GM12878 (cell line): ENCODE measurements around the gene SLC35G1. TPM values are rescaled to one million over a fixed set of nuclear protein-coding genes. Genes with fewer than 3 reads are reported as not detected.

Experiments
- ATAC-seq: fragments of 200-7000 bp; cut with Tn5 transposase; 3 replicates; pipeline ENCODE4 v1.9.1; 2020; ENCODE audit warnings: mild to moderate bottlenecking, moderate library complexity
- BruUV-seq: library from RNA; stranded (reverse); fragments of 400-500 nt; replicated peaks from 2 replicates; lab custom pipeline; 2021; lab: Mats Ljungman, UMichigan
- CTCF ChIA-PET: fragments of 300-600 bp; sonication (Branson Sonifier 250); formaldehyde crosslinking; extraction: SDS; loops from one replicate; lab custom pipeline; 2021; ENCODE audit warnings: inconsistent platforms; lab: Yijun Ruan, JAX
- POLR2A ChIA-PET: fragments of 350-600 bp; formaldehyde crosslinking; extraction: SDS; loops from one replicate; lab custom pipeline; 2021; ENCODE audit warnings: inconsistent platforms; lab: Charles Lee
- RAD21 ChIA-PET: fragments of 300-600 bp; sonication (Branson Sonifier 250); formaldehyde crosslinking; loops from one replicate; lab custom pipeline; 2023; ENCODE audit warnings: antibody characterized with exemption; ENCODE audit not compliant: unreplicated experiment; lab: Charles Lee
- SMC1A ChIA-PET: fragments of 300-600 bp; sonication (Branson Sonifier 250); formaldehyde crosslinking; loops from one replicate; lab custom pipeline; 2023; ENCODE audit not compliant: unreplicated experiment, uncharacterized antibody; lab: Charles Lee
- DNase-seq: peaks from one replicate; pipeline ENCODE4 v3.0.0-alpha.2; 2011; ENCODE audit warnings: low read depth, low spot score
- FAIRE-seq: peaks from 3 replicates; lab custom pipeline; 2011; peaks lifted over from hg19 to GRCh38; lab: Jason Lieb, UNC
- H2AFZ ChIP-seq: 2 replicates; pipeline ENCODE4 v1.6.0; 2011; ENCODE audit warnings: low read depth, low read length, control low read depth; ENCODE audit not compliant: control insufficient read depth
- H3K27ac ChIP-seq: 2 replicates; pipeline ENCODE4 v1.5.1; 2011; ENCODE audit warnings: control low read depth; ENCODE audit not compliant: control insufficient read depth, insufficient read depth
- H3K27me3 ChIP-seq, 2 experiments: replicated peaks in 1 of 2; 2 replicates each; pipeline versions ENCODE4 v1.6.0 to v1.6.1; 2011; ENCODE audit warnings: low read length in 1 of 2; ENCODE audit not compliant: control insufficient read depth in 2 of 2, insufficient read depth in 2 of 2
- H3K36me3 ChIP-seq, 2 experiments: 2 replicates each; pipeline ENCODE4 v1.5.1; 2011; ENCODE audit warnings: low read length in 1 of 2; ENCODE audit not compliant: control insufficient read depth in 2 of 2, insufficient read depth in 2 of 2
- H3K4me1 ChIP-seq: 2 replicates; pipeline ENCODE4 v1.6.1; 2011; ENCODE audit warnings: mild to moderate bottlenecking, low read length, moderate library complexity, mixed read lengths; ENCODE audit not compliant: control insufficient read depth, insufficient read depth
- H3K4me2 ChIP-seq: 2 replicates; pipeline ENCODE4 v1.6.0; 2011; ENCODE audit warnings: control low read depth; ENCODE audit not compliant: control insufficient read depth, insufficient read depth
- H3K4me3 ChIP-seq: fragments of 200-600 bp; sonication (generic); 2 replicates; pipeline ENCODE4 v1.5.1; 2016
- H3K79me2 ChIP-seq: 2 replicates; pipeline ENCODE4 v1.6.0; 2011; ENCODE audit warnings: low read length; ENCODE audit not compliant: control insufficient read depth, insufficient read depth
- H3K9ac ChIP-seq: 2 replicates; pipeline ENCODE4 v1.8.0; 2011; ENCODE audit warnings: low read length, control low read depth, mixed read lengths; ENCODE audit not compliant: control insufficient read depth, insufficient read depth
- H3K9me3 ChIP-seq: replicated peaks from 3 replicates; pipeline ENCODE4 v1.5.1; 2011; ENCODE audit warnings: mild to moderate bottlenecking, low read length; ENCODE audit not compliant: control insufficient read depth, insufficient read depth
- H4K20me1 ChIP-seq: 2 replicates; pipeline ENCODE4 v1.6.0; 2011; ENCODE audit not compliant: control insufficient read depth, insufficient read depth
- SIX5 ChIP-seq: IDR thresholded peaks from 2 replicates; pipeline ENCODE4 v1.6.1; 2011; ENCODE audit warnings: mild to moderate bottlenecking, low read depth, low read length, moderate library complexity; ENCODE audit not compliant: severe bottlenecking
- ZBTB33 ChIP-seq: fragments of 450-650 bp; IDR thresholded peaks from 2 replicates; pipeline ENCODE4 v1.6.1; 2017; ENCODE audit warnings: mild to moderate bottlenecking
- ZNF592 ChIP-seq: fragments of 450-650 bp; IDR thresholded peaks from 2 replicates; pipeline ENCODE4 v1.6.1; 2017; ENCODE audit warnings: mild to moderate bottlenecking, moderate library complexity
- WGBS: methylation state at CpG from one replicate; pipeline ENCODE4 v1.1.6; 2016; ENCODE audit warnings: low lambda C conversion rate; ENCODE audit not compliant: insufficient replicate concordance, insufficient coverage; ENCODE audit errors: missing lambda C conversion rate; 5-methylcytosine and 5-hydroxymethylcytosine counted together
- in situ Hi-C: fragments of 300-500 bp; cut with MboI; formaldehyde crosslinking; loops from 9 replicates; pipeline ENCODE4 v1.14.3; 2018; ENCODE audit warnings: mixed read lengths
- intact Hi-C: fragments of 100-400 bp; cut with micrococcal nuclease; formaldehyde crosslinking; loops from one replicate; pipeline ENCODE4 v1.14.2; 2022; ENCODE audit not compliant: unreplicated experiment
- polyA plus RNA-seq, 11 experiments: library from polyadenylated mRNA; depleted of rRNA in 4 of 11; unstranded in 6 of 11; stranded (reverse) in 5 of 11; fragments of >200 nt; fragmentation: Nextera tagmentation in 4 of 11; fragmentation: Illumina TruSeq in 1 of 11; extraction: Ambion mirVana in 4 of 11; extraction: Trizol in 1 of 11; gene quantifications; 1 replicate in 1 of 11; 2 replicates in 10 of 11; pipeline versions ENCODE4 v1.2.1 to v1.2.3, GENCODE V29; 2011 to 2016; ENCODE audit warnings: inconsistent platforms in 2 of 11, missing spikeins in 2 of 11, low read depth in 1 of 11
- total RNA-seq, 4 experiments: library from RNA; depleted of rRNA in 3 of 4; stranded (reverse); fragments of >200 nt in 3 of 4; fragmentation: Illumina TruSeq in 1 of 4; extraction: Trizol in 1 of 4; gene quantifications; 2 replicates each; pipeline versions ENCODE4 v1.2.1 to v1.2.3, GENCODE V29; 2013 to 2021
- TF ChIP-seq, protein P1 (sequence below): fragments of 450-650 bp; IDR thresholded peaks from 2 replicates; pipeline ENCODE4 v1.6.1; 2017; ENCODE audit warnings: mild to moderate bottlenecking, low read depth, inconsistent platforms; ENCODE audit not compliant: poor library complexity, severe bottlenecking
- TF ChIP-seq, protein P2 (sequence below): fragments of 450-650 bp; formaldehyde crosslinking; IDR thresholded peaks from 2 replicates; pipeline ENCODE4 v1.5.0; 2022; ENCODE audit warnings: mild to moderate bottlenecking, missing genetic modification characterization
- TF ChIP-seq, protein P3 (sequence below): IDR thresholded peaks from 2 replicates; pipeline ENCODE4 v1.6.1; 2012; ENCODE audit warnings: mild to moderate bottlenecking, low read depth, low read length

Gene SLC35G1
- total and polyA plus RNA-seq, 10 of the 15 experiments (the other 5 are each of a cell fraction or from before 2014, with no cell fraction given) = 1.7 to 8.8 (median 6.7) TPM

DNA sequence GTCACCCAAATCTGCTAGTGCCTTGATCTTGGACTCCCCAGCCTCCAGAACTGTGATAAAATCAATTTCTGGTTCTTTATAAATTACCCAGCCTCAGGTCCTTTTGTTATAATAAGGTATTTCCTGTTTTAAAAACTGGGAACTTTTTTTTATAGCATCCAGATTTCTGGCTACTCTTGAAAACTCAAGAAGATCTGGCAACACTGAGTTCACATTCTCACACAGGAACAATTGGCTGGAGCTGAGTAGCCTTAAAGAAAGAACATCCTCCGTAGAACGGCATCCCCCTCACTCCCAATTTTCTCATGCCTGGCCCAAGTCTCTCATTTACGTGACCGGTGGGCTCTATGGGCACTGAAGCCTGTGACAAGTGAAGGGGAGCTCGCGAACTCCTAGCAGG lies 47.1 kb downstream of the SLC35G1 start:
- no peaks in the 10 kb centered on the region for H3K4me1 ChIP-seq
- ChIA-PET POLR2A (no interaction called here), CTCF (no interaction called here), RAD21 (no interaction called here), SMC1A (no interaction called here)
- no TSS peak for BruUV-seq
- no peaks in the 10 kb centered on the region for H3K36me3 ChIP-seq
- intact Hi-C loops (no loop called here), in situ Hi-C loops (no loop called here)
- 64% methylated on average over 6 of the region's 6 CpGs for WGBS
- H3K9me3 ChIP-seq = no peaks in the 10 kb centered on the region
- no peak for FAIRE-seq
- no peak overlapping the region for H3K9ac ChIP-seq
- no peaks in the 10 kb centered on the region for H4K20me1 ChIP-seq
- DNase-seq = no peak
- H3K27ac ChIP-seq = no peak overlapping the region
- no peak overlapping the region for H2AFZ ChIP-seq
- H3K79me2 ChIP-seq = no peaks in the 10 kb centered on the region
- ATAC-seq = no peak
- H3K4me3 ChIP-seq = no peak overlapping the region
- TF ChIP-seq ZNF592 (no peak), SIX5 (no peak), ZBTB33 (no peak)
- TF ChIP-seq, protein P1, sequence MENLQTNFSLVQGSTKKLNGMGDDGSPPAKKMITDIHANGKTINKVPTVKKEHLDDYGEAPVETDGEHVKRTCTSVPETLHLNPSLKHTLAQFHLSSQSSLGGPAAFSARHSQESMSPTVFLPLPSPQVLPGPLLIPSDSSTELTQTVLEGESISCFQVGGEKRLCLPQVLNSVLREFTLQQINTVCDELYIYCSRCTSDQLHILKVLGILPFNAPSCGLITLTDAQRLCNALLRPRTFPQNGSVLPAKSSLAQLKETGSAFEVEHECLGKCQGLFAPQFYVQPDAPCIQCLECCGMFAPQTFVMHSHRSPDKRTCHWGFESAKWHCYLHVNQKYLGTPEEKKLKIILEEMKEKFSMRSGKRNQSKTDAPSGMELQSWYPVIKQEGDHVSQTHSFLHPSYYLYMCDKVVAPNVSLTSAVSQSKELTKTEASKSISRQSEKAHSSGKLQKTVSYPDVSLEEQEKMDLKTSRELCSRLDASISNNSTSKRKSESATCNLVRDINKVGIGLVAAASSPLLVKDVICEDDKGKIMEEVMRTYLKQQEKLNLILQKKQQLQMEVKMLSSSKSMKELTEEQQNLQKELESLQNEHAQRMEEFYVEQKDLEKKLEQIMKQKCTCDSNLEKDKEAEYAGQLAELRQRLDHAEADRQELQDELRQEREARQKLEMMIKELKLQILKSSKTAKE = no peak
- TF ChIP-seq, protein P2, sequence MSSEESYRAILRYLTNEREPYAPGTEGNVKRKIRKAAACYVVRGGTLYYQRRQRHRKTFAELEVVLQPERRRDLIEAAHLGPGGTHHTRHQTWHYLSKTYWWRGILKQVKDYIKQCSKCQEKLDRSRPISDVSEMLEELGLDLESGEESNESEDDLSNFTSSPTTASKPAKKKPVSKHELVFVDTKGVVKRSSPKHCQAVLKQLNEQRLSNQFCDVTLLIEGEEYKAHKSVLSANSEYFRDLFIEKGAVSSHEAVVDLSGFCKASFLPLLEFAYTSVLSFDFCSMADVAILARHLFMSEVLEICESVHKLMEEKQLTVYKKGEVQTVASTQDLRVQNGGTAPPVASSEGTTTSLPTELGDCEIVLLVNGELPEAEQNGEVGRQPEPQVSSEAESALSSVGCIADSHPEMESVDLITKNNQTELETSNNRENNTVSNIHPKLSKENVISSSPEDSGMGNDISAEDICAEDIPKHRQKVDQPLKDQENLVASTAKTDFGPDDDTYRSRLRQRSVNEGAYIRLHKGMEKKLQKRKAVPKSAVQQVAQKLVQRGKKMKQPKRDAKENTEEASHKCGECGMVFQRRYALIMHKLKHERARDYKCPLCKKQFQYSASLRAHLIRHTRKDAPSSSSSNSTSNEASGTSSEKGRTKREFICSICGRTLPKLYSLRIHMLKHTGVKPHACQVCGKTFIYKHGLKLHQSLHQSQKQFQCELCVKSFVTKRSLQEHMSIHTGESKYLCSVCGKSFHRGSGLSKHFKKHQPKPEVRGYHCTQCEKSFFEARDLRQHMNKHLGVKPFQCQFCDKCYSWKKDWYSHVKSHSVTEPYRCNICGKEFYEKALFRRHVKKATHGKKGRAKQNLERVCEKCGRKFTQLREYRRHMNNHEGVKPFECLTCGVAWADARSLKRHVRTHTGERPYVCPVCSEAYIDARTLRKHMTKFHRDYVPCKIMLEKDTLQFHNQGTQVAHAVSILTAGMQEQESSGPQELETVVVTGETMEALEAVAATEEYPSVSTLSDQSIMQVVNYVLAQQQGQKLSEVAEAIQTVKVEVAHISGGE (CRISPR knock-in tag) = no peak
- TF ChIP-seq, protein P3, sequence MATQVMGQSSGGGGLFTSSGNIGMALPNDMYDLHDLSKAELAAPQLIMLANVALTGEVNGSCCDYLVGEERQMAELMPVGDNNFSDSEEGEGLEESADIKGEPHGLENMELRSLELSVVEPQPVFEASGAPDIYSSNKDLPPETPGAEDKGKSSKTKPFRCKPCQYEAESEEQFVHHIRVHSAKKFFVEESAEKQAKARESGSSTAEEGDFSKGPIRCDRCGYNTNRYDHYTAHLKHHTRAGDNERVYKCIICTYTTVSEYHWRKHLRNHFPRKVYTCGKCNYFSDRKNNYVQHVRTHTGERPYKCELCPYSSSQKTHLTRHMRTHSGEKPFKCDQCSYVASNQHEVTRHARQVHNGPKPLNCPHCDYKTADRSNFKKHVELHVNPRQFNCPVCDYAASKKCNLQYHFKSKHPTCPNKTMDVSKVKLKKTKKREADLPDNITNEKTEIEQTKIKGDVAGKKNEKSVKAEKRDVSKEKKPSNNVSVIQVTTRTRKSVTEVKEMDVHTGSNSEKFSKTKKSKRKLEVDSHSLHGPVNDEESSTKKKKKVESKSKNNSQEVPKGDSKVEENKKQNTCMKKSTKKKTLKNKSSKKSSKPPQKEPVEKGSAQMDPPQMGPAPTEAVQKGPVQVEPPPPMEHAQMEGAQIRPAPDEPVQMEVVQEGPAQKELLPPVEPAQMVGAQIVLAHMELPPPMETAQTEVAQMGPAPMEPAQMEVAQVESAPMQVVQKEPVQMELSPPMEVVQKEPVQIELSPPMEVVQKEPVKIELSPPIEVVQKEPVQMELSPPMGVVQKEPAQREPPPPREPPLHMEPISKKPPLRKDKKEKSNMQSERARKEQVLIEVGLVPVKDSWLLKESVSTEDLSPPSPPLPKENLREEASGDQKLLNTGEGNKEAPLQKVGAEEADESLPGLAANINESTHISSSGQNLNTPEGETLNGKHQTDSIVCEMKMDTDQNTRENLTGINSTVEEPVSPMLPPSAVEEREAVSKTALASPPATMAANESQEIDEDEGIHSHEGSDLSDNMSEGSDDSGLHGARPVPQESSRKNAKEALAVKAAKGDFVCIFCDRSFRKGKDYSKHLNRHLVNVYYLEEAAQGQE = no peak
- no peak overlapping the region for H3K4me2 ChIP-seq
- no peaks in the 10 kb centered on the region for H3K27me3 ChIP-seq
